NCI-H2081 (cell line): ENCODE measurements around the gene BCO2.

Experiments used
- DNase-seq, 2 experiments: peaks; one replicate each; lab custom pipeline; 2025; lab: John Stamatoyannopoulos, UW

BCO2 gene

GRCh38 chr11:112216561-112217105 lies 41.3 kb downstream of the BCO2 start:
- no peak for DNase-seq

GRCh38 chr11:112219476-112220232 lies 44.3 kb downstream of the BCO2 start:
- DNase-seq, result peak; percentile 73 to 80

- DNase-seq, result peak in 1 of 2 experiments; percentile 33
Measured at GRCh38 chr11:112221274-112221835, 46.0 kb downstream of the BCO2 start.

- DNase-seq, result no peak
Measured at GRCh38 chr11:112222303-112222702, 47.0 kb downstream of the BCO2 start.

- DNase-seq, result no peak
Measured at GRCh38 chr11:112223121-112223520, 47.8 kb downstream of the BCO2 start.

GRCh38 chr11:112223754-112224532 lies 48.6 kb downstream of the BCO2 start:
- DNase-seq, result no peak

GRCh38 chr11:112225753-112226061 lies 50.4 kb downstream of the BCO2 start:
- DNase-seq, result no peak

- DNase-seq, result peak; percentile 86 to 89
Measured at GRCh38 chr11:112226062-112226830, 50.9 kb downstream of the BCO2 start, which contains the start of gene PTS. TSS of gene PTS (plus strand) at chr11:112226428. CDS start at chr11:112226444, 16 bp downstream.

GRCh38 chr11:112226831-112227401 lies 51.6 kb downstream of the BCO2 start:
- no peak for DNase-seq

- DNase-seq, result no peak
Measured at GRCh38 chr11:112227471-112227870, 52.2 kb downstream of the BCO2 start.

- DNase-seq, result no peak
Measured at GRCh38 chr11:112228706-112229105, 53.4 kb downstream of the BCO2 start.

- no peak for DNase-seq
Measured at GRCh38 chr11:112229159-112229558, 53.8 kb downstream of the BCO2 start.

- DNase-seq, result no peak
Measured at GRCh38 chr11:112229746-112230433, 54.6 kb downstream of the BCO2 start.

GRCh38 chr11:112231952-112232351 lies 56.6 kb downstream of the BCO2 start:
- no peak for DNase-seq

- no peak for DNase-seq
Measured at GRCh38 chr11:112235750-112236390, 60.6 kb downstream of the BCO2 start.

GRCh38 chr11:112237451-112237850 lies 62.1 kb downstream of the BCO2 start:
- no peak for DNase-seq

- DNase-seq, result no peak
Measured at GRCh38 chr11:112238041-112238440, 62.7 kb downstream of the BCO2 start.

- no peak for DNase-seq
Measured at GRCh38 chr11:112241486-112241885, 66.2 kb downstream of the BCO2 start.

- no peak for DNase-seq
Measured at GRCh38 chr11:112247201-112247600, 71.9 kb downstream of the BCO2 start.

- no peak for DNase-seq
Measured at GRCh38 chr11:112248201-112248600, 72.9 kb downstream of the BCO2 start.
